Left renal cortex interstitium (tissue), 4 donors: ENCODE data around the gene DDX54. TPM values are rescaled to one million over a fixed set of nuclear protein-coding genes. Genes with fewer than 3 reads are reported as not detected.
"Not testable (repeated sequence)": the region's sequence is repeated elsewhere in the genome, so short reads cannot be mapped to it uniquely, and the experiment has no call there.

ENCODE experiments used
- DNase-seq, 4 donors: peaks; one replicate each; pipeline ENCODE4 v3.0.0-alpha.2; 2013; ENCODE audit warnings: low read depth in 4 of 4, low spot score in 2 of 4, missing footprints in 1 of 4
- polyA plus RNA-seq, 4 donors: library from polyadenylated mRNA; unstranded; fragments of 120-200 nt; gene quantifications; one replicate each; pipeline ENCODE4 v1.2.1, GENCODE V29; 2013; ENCODE audit not compliant: insufficient read length in 4 of 4

The DDX54 gene
- polyA plus RNA-seq, 4 donors = 65.9 to 94.7 (median 85.8) TPM

- no peak for DNase-seq
Observed at GRCh38 chr12:113145720-113146551, 39.3 kb downstream of the DDX54 start.

GRCh38 chr12:113144806-113145205, 40.5 kb downstream of the DDX54 start:
- DNase-seq = no peak

GRCh38 chr12:113143959-113144358, 41.3 kb downstream of the DDX54 start:
- DNase-seq = no peak

GRCh38 chr12:113142886-113143332, 42.4 kb downstream of the DDX54 start:
- DNase-seq = no peak

- no peak for DNase-seq
Observed at GRCh38 chr12:113142173-113142885, 42.9 kb downstream of the DDX54 start.

- not testable (repeated sequence) for DNase-seq
Observed at GRCh38 chr12:113141716-113142115, 43.6 kb downstream of the DDX54 start.

GRCh38 chr12:113140706-113141105, 44.6 kb downstream of the DDX54 start:
- no peak for DNase-seq

- no peak for DNase-seq
Observed at GRCh38 chr12:113138826-113139225, 46.5 kb downstream of the DDX54 start.

GRCh38 chr12:113137861-113138783, 47.2 kb downstream of the DDX54 start:
- no peak for DNase-seq

- DNase-seq = no peak
Observed at GRCh38 chr12:113136990-113137511, 48.2 kb downstream of the DDX54 start.

- no peak for DNase-seq
Observed at GRCh38 chr12:113136128-113136989, 48.9 kb downstream of the DDX54 start.

- DNase-seq = no peak
Observed at GRCh38 chr12:113135178-113136127, 49.8 kb downstream of the DDX54 start, which contains the start of gene RASAL1. Gene RASAL1, minus strand, starts transcription at chr12:113135761. Its CDS starts 299 bp downstream, at chr12:113135462.

GRCh38 chr12:113134521-113134951, 50.7 kb downstream of the DDX54 start:
- no peak for DNase-seq

- no peak for DNase-seq
Observed at GRCh38 chr12:113134071-113134470, 51.2 kb downstream of the DDX54 start.

- DNase-seq = no peak
Observed at GRCh38 chr12:113133666-113134065, 51.6 kb downstream of the DDX54 start.

GRCh38 chr12:113133036-113133435, 52.2 kb downstream of the DDX54 start:
- DNase-seq = no peak

- DNase-seq = no peak
Observed at GRCh38 chr12:113131556-113131955, 53.7 kb downstream of the DDX54 start.

- no peak for DNase-seq
Observed at GRCh38 chr12:113130457-113131135, 54.7 kb downstream of the DDX54 start.
